Colonic mucosa (tissue), 4 donors: Measurements from ENCODE around the gene TMEM39B. TPM values are rescaled to one million over a fixed set of nuclear protein-coding genes. Genes with fewer than 3 reads are reported as not detected.

Experiments
- DNase-seq: peaks from one replicate; pipeline ENCODE4 v3.0.0-alpha.2; 2020
- H3K27ac ChIP-seq: fragments of 200-600 bp; one replicate; pipeline ENCODE4 v1.8.0; 2021
- H3K27me3 ChIP-seq: fragments of 200-600 bp; one replicate; pipeline ENCODE4 v1.8.0; 2021
- H3K36me3 ChIP-seq: fragments of 200-600 bp; one replicate; pipeline ENCODE4 v1.8.0; 2021
- H3K4me1 ChIP-seq: fragments of 200-600 bp; one replicate; pipeline ENCODE4 v1.8.0; 2021; ENCODE audit warnings: mild to moderate bottlenecking
- H3K4me3 ChIP-seq: fragments of 200-600 bp; one replicate; pipeline ENCODE4 v1.8.0; 2021
- H3K9ac ChIP-seq, 2 donors: one replicate each; pipeline ENCODE4 v1.7.0; 2013; ENCODE audit warnings: control low read depth in 2 of 2, low read depth in 2 of 2, low read length in 2 of 2
- H3K9me3 ChIP-seq: fragments of 200-600 bp; one replicate; pipeline ENCODE4 v1.8.0; 2021
- CTCF ChIP-seq: fragments of 200-600 bp; IDR thresholded peaks from one replicate; pipeline ENCODE4 v1.8.0; 2022; ENCODE audit warnings: antibody characterized with exemption, mild to moderate bottlenecking
- intact Hi-C: fragments of 100-400 bp; cut with DNase I; formaldehyde crosslinking; loops from one replicate; pipeline ENCODE4 v1.14.1; 2022
- total RNA-seq, 2 donors: library from RNA; stranded (reverse); fragmentation: NEBNext Ultra II Directional in 1 of 2; extraction: Animal tissue kit (Norgen Biotek cat#: 25700) in 1 of 2; gene quantifications; one replicate each; pipeline ENCODE4 v1.2.1, GENCODE V29; 2021
- donor health status: healthy.
- donor health status: DM: no; HTN: no; CAD: no.
- donor health status: DM: no; HTN: no; CAD: no.

The TMEM39B gene
- total RNA-seq, 2 donors from 2014 or later: 12.3 to 18.2 TPM

- no peak overlapping the region for H3K4me3 ChIP-seq
- peaks cover 5% of the 10 kb centered on the region for H3K36me3 ChIP-seq
- intact Hi-C loops: no loop called here
- no peak for DNase-seq
- no peaks in the 10 kb centered on the region for H3K4me1 ChIP-seq
- H3K9ac ChIP-seq: no peak overlapping the region
- TF ChIP-seq CTCF: no peak
- no peak overlapping the region for H3K27ac ChIP-seq
- H3K27me3 ChIP-seq: no peaks in the 10 kb centered on the region
- H3K9me3 ChIP-seq: no peaks in the 10 kb centered on the region
Observed at GRCh38 chr1:32100359-32100758, 27.6 kb downstream of the TMEM39B start.

GRCh38 chr1:32100807-32101708 is 28.3 kb downstream of the TMEM39B start:
- DNase-seq: no peak
- intact Hi-C loops: no loop called here

GRCh38 chr1:32104127-32104526 is 31.4 kb downstream of the TMEM39B start:
- Histone ChIP-seq H3K9me3 (no peaks in the 10 kb centered on the region), H3K27me3 (no peaks in the 10 kb centered on the region), H3K4me3 (no peak overlapping the region), H3K27ac (no peak overlapping the region), H3K4me1 (no peaks in the 10 kb centered on the region), H3K9ac (no peak overlapping the region), H3K36me3 (no peaks in the 10 kb centered on the region)
- TF ChIP-seq CTCF: no peak
- no peak for DNase-seq
- intact Hi-C loops: no loop called here

More at GRCh38 chr1:32100807-32101708, 28.3 kb downstream of the TMEM39B start:
- no peaks in the 10 kb centered on the region for H3K9me3 ChIP-seq
- no peaks in the 10 kb centered on the region for H3K36me3 ChIP-seq
- H3K27ac ChIP-seq: no peak overlapping the region
- no peaks in the 10 kb centered on the region for H3K4me1 ChIP-seq
- H3K4me3 ChIP-seq: no peak overlapping the region
- no peak overlapping the region for H3K9ac ChIP-seq
- H3K27me3 ChIP-seq: no peaks in the 10 kb centered on the region
- TF ChIP-seq CTCF: no peak

GRCh38 chr1:32105338-32105737 is 32.6 kb downstream of the TMEM39B start:
- no peaks in the 10 kb centered on the region for H3K27me3 ChIP-seq
- no peak for DNase-seq
- no peak for TF ChIP-seq CTCF
- H3K27ac ChIP-seq: no peak overlapping the region
- H3K4me1 ChIP-seq: peaks cover 4% of the 10 kb centered on the region
- H3K4me3 ChIP-seq: no peak overlapping the region
- no peaks in the 10 kb centered on the region for H3K36me3 ChIP-seq
- intact Hi-C loops: no loop called here
- H3K9me3 ChIP-seq: no peaks in the 10 kb centered on the region
- H3K9ac ChIP-seq: no peak overlapping the region

GRCh38 chr1:32106663-32107275 is 34.0 kb downstream of the TMEM39B start:
- Histone ChIP-seq H3K27me3 (no peaks in the 10 kb centered on the region), H3K36me3 (no peaks in the 10 kb centered on the region), H3K27ac (no peak overlapping the region), H3K4me3 (no peak overlapping the region), H3K9ac (no peak overlapping the region), H3K4me1 (peaks cover 7% of the 10 kb centered on the region), H3K9me3 (no peaks in the 10 kb centered on the region)
- TF ChIP-seq CTCF: no peak
- DNase-seq: no peak
- intact Hi-C loops: no loop called here
